ENCODE measurements around the gene NOTCH1.

DNA sequence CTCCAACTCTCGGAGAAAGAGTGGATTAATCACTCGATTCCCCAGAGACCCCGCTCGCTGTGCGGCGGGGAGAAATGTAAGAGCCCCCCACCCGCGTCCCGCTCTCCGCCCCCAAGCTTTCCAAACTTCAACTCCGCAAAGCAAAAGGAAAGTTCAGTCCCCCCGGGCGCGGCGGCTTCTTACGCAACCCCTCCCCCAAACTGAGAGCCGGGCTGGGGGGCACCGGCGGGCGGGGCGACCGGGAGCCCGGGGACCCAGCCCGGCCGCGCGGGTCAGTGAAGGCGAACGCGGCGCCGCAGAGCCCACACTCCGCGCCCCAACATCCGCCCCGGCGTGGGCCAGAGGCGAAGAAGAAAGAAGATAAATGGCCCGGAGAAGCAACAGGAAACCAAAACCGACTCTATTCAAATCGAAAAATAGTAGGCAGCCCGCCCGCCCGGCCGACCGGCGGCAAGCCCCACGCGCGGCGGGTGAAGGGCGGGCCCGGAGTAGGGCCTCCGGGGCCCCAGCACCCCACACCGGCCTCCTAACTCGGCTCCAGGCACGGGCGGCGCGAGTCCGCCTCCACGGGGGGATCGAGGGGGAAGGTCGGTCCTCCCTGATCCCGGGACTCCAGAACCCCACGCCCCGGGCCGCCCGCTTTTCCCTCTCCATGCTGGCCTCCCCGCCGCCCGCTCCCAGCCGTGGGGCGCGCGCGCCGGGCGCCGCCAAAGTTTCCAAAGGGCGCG lies 720 bp downstream of the NOTCH1 start:
- no peak for TF ChIP-seq POLR2A (IDR thresholded peaks at IDR 0.05)
- TF ChIP-seq, protein P1, sequence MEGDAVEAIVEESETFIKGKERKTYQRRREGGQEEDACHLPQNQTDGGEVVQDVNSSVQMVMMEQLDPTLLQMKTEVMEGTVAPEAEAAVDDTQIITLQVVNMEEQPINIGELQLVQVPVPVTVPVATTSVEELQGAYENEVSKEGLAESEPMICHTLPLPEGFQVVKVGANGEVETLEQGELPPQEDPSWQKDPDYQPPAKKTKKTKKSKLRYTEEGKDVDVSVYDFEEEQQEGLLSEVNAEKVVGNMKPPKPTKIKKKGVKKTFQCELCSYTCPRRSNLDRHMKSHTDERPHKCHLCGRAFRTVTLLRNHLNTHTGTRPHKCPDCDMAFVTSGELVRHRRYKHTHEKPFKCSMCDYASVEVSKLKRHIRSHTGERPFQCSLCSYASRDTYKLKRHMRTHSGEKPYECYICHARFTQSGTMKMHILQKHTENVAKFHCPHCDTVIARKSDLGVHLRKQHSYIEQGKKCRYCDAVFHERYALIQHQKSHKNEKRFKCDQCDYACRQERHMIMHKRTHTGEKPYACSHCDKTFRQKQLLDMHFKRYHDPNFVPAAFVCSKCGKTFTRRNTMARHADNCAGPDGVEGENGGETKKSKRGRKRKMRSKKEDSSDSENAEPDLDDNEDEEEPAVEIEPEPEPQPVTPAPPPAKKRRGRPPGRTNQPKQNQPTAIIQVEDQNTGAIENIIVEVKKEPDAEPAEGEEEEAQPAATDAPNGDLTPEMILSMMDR (IDR thresholded peaks at IDR 0.05): no peak
